Stimulated activated naive CD8-positive, alpha-beta T cell treated with anti-CD3 and anti-CD28 coated beads, Interleukin-15, amount 100 ng/mL, for 72 hours (primary cell): Measurements from ENCODE around the gene HACD2.

Experiments used
- ATAC-seq: fragments of 150-1000 bp; cut with Tn5 transposase; 2 replicates; pipeline ENCODE4 v1.10.0; 2021; ENCODE audit warnings: mild to moderate bottlenecking, moderate library complexity
- DNase-seq, 2 donors: peaks; one replicate each; pipeline ENCODE4 v3.0.0; 2021 to 2022
- H3K27ac Mint-ChIP-seq, 2 donors: one replicate each; pipeline ENCODE4 v1.8.0; 2022; ENCODE audit warnings: mild to moderate bottlenecking in 2 of 2, mixed read lengths in 2 of 2, moderate library complexity in 2 of 2
- H3K27me3 Mint-ChIP-seq: one replicate; pipeline ENCODE4 v1.8.0; 2022; ENCODE audit warnings: mixed read lengths
- H3K4me1 Mint-ChIP-seq: one replicate; pipeline ENCODE4 v1.8.0; 2022; ENCODE audit warnings: mild to moderate bottlenecking, mixed read lengths
- H3K4me3 Mint-ChIP-seq, 2 donors: one replicate each; pipeline ENCODE4 v1.8.0; 2022; ENCODE audit warnings: mild to moderate bottlenecking in 2 of 2, mixed read lengths in 2 of 2, moderate library complexity in 1 of 2
- H3K9me3 Mint-ChIP-seq, 2 donors: one replicate each; pipeline ENCODE4 v1.8.0; 2022; ENCODE audit warnings: mixed read lengths in 2 of 2

Gene HACD2

DNA sequence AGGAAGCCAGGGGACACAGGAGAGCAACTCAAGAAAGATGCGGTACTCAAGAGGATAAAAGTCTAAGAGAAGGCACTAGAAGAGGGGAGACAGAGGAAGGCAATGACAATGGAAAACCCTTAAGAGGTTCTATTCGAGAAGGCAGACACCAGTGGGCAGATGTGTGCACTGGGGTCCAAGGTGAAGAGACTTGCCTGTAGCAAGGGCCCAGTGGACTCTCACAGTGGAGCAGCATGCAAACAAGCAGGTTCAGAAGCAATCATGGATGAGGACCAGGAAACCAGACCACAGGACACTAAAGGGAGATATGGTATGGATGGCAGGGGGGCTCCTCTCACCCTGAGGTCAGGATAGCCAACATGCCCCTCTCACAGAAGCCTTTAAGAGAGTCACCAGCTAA is 138.6 kb downstream of the HACD2 start:
- ATAC-seq (no peak), DNase-seq (no peak)
- Mint-ChIP-seq H3K27me3 (peaks cover 77% of the 10 kb centered on the region), H3K27ac (no peak overlapping the region), H3K4me3 (no peak overlapping the region), H3K4me1 (peaks cover 10% of the 10 kb centered on the region), H3K9me3 (no peaks in the 10 kb centered on the region)

DNA sequence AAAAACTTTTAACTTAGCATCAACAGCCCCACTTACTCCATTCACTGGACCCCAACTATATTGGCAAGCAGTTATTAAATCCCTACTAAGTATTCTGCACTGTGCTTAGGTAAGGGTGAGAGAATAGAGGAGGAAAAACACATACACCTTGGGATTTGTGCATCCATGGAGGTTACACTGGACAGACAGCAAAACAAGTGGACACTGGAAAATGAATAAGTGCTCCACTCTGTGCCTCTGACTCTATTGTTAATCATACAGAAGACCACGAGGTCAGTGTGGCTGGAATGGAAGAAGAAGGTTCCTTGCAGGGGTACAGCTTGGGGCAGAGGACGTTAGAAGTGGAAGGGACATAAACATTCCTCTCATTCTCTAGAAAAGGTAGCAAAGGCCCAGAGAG is 139.2 kb downstream of the HACD2 start:
- ATAC-seq (no peak), DNase-seq (no peak)
- no peak overlapping the region for H3K4me3 Mint-ChIP-seq
- peaks cover 77% of the 10 kb centered on the region for H3K27me3 Mint-ChIP-seq
- H3K9me3 Mint-ChIP-seq = no peaks in the 10 kb centered on the region
- no peak overlapping the region for H3K27ac Mint-ChIP-seq
- peaks cover 10% of the 10 kb centered on the region for H3K4me1 Mint-ChIP-seq

DNA sequence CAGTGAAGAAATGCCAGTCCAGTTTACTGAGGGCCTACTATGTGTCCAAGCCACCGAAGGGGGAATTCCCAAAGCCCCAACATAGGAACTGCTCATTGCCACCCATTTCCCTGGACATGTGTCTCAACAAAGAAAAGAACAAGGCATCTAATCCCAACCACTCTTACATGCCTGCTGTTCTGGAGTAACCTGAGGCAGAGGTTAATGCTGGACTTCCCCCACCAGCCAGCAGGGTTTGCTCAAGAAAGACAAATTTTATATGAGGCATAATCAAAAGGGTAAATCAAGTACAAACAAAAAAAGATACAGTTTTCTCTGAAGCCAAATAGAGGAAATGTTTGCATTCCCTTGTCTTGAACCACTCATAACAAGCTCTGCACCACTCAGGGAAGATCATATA is 140.1 kb downstream of the HACD2 start:
- DNase-seq = no peak
- no peak for ATAC-seq
- Mint-ChIP-seq H3K4me3 (no peak overlapping the region), H3K4me1 (peaks cover 5% of the 10 kb centered on the region), H3K9me3 (no peaks in the 10 kb centered on the region), H3K27me3 (peaks cover 77% of the 10 kb centered on the region), H3K27ac (no peak overlapping the region)

DNA sequence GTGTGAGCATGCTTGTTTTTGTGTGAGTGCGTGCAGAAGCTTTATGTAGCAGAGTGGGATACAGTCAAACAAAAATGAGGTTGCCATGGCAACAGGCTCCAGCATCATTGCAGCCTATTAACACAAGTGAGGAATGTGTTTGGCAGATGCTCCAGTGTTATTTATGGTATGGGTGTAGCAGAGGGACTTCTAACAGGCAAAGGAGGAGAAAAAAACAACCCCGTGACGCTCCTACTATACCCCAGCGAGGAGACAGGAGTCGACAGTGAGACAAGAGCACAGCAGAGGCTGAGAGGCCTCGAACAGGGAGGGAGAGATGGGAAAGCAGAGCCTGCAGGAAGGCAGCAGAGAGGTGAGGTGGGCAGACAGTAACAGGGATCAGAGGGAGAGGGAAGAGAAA is 140.8 kb downstream of the HACD2 start:
- peaks cover 5% of the 10 kb centered on the region for H3K4me1 Mint-ChIP-seq
- no peak overlapping the region for H3K4me3 Mint-ChIP-seq
- peak overlapping the region in 1 of 2 donors; percentile 20 for H3K27ac Mint-ChIP-seq
- H3K9me3 Mint-ChIP-seq = no peaks in the 10 kb centered on the region
- DNase-seq (no peak), ATAC-seq (no peak)
- H3K27me3 Mint-ChIP-seq = peaks cover 78% of the 10 kb centered on the region

DNA sequence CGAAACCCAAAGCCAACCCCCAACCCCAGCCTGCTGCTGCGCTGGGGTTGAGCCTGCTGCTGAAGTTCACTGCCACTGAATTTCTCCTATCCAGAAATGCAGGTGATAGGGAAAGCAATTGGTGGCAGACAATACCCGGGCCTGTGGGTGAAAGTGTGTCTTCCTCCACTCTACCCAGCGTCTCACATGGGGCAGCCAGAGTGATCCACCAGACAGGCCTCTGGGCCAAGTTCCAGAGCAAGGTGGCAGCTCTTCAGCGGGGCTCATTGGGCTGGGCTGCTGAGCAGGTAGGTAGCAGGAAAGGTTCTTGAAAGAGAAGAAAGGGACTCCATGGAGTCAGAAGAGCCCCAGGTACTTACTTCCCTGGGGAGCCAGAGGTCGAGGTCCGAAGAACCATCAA is 141.9 kb downstream of the HACD2 start:
- no peak overlapping the region for H3K27ac Mint-ChIP-seq
- no peaks in the 10 kb centered on the region for H3K9me3 Mint-ChIP-seq
- no peak overlapping the region for H3K4me3 Mint-ChIP-seq
- no peak for DNase-seq
- no peak for ATAC-seq
- H3K4me1 Mint-ChIP-seq = peaks cover 5% of the 10 kb centered on the region
- H3K27me3 Mint-ChIP-seq = peaks cover 78% of the 10 kb centered on the region

DNA sequence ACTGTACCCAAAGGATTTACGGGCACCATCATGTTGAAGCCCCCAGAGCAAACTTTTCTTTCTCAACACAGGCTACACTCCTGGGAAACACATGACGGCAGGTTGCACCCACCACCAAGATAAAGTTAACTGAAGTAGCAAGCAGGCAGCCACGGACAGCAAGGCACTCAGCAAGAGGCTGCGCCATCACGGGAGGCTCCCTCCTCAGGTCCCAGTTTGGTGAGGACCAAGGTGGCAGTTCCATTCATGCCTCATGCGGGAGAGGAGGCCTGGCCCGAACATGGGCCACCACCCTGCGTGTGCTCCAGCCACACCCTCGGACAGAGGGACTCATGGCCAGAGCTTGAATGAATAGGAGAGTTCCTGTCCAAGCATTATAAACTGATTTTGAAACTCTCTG is 142.7 kb downstream of the HACD2 start:
- Mint-ChIP-seq H3K4me1 (peaks cover 3% of the 10 kb centered on the region), H3K27ac (no peak overlapping the region), H3K9me3 (no peaks in the 10 kb centered on the region), H3K27me3 (peaks cover 73% of the 10 kb centered on the region), H3K4me3 (no peak overlapping the region)
- no peak for ATAC-seq
- no peak for DNase-seq
